CD4-positive, alpha-beta T cell treated with Interleukin-1 beta for 1 hour (primary cell): Measurements from ENCODE around the gene CHIT1.

Experiments used
- DNase-seq, 2 donors: peaks; one replicate each; pipeline ENCODE4 v3.0.0-alpha.2; 2020 to 2022

Gene CHIT1

GRCh38 chr1:203186446-203187303, 42.8 kb downstream of the CHIT1 start, which contains the start of gene CHI3L1:
TSS of gene CHI3L1 (minus strand) at chr1:203186704. CDS start at chr1:203186623, 81 bp downstream.
- DNase-seq, result no peak

- no peak for DNase-seq
Observed at GRCh38 chr1:203186091-203186445, 43.4 kb downstream of the CHIT1 start.

- DNase-seq, result no peak
Observed at GRCh38 chr1:203185585-203185984, 43.9 kb downstream of the CHIT1 start.

GRCh38 chr1:203185061-203185461, 44.4 kb downstream of the CHIT1 start:
- no peak for DNase-seq

GRCh38 chr1:203184467-203184866, 45.0 kb downstream of the CHIT1 start:
- no peak for DNase-seq

- no peak for DNase-seq
Observed at GRCh38 chr1:203183828-203184227, 45.6 kb downstream of the CHIT1 start.

- no peak for DNase-seq
Observed at GRCh38 chr1:203182387-203182953, 47.0 kb downstream of the CHIT1 start.

GRCh38 chr1:203181586-203182386, 47.7 kb downstream of the CHIT1 start:
- no peak for DNase-seq

GRCh38 chr1:203180611-203181330, 48.7 kb downstream of the CHIT1 start:
- no peak for DNase-seq

GRCh38 chr1:203179667-203180005, 49.8 kb downstream of the CHIT1 start:
- no peak for DNase-seq

GRCh38 chr1:203178821-203179666, 50.4 kb downstream of the CHIT1 start:
- DNase-seq, result no peak

- DNase-seq, result no peak
Observed at GRCh38 chr1:203178083-203178482, 51.4 kb downstream of the CHIT1 start.

GRCh38 chr1:203177470-203178039, 51.9 kb downstream of the CHIT1 start:
- peak in 1 of 2 donors; percentile 16 for DNase-seq

- DNase-seq, result no peak
Observed at GRCh38 chr1:203177036-203177405, 52.5 kb downstream of the CHIT1 start.

GRCh38 chr1:203176273-203177035, 53.0 kb downstream of the CHIT1 start:
- no peak for DNase-seq

- DNase-seq, result peak in 1 of 2 donors; percentile 22
Observed at GRCh38 chr1:203175827-203176241, 53.6 kb downstream of the CHIT1 start.

GRCh38 chr1:203175237-203175826, 54.1 kb downstream of the CHIT1 start, which contains the start of gene MYBPH:
TSS of gene MYBPH (minus strand) at chr1:203175826. CDS start at chr1:203175755, 71 bp downstream.
- no peak for DNase-seq

- no peak for DNase-seq
Observed at GRCh38 chr1:203174324-203174985, 55.0 kb downstream of the CHIT1 start.

- DNase-seq, result no peak
Observed at GRCh38 chr1:203173566-203173965, 55.9 kb downstream of the CHIT1 start.
